Adrenal gland (tissue), 5 donors: ENCODE results near the gene APCDD1L.

Experiments
- CTCF ChIP-seq, 6 experiments: fragments of 450-650 bp in 4 of 6; fragments of 200-600 bp in 2 of 6; sonication (generic) in 1 of 6; IDR thresholded peaks; 1 replicate in 5 of 6; 2 replicates in 1 of 6; pipeline versions ENCODE4 v1.5.1 to v1.8.0; 2016 to 2021; ENCODE audit warnings: antibody characterized with exemption in 6 of 6, mild to moderate bottlenecking in 2 of 6, moderate library complexity in 1 of 6
- POLR2A ChIP-seq, 2 donors: fragments of 450-650 bp; IDR thresholded peaks; one replicate each; pipeline ENCODE4 v1.6.1; 2017; ENCODE audit warnings: antibody characterized with exemption in 2 of 2, mild to moderate bottlenecking in 2 of 2, moderate library complexity in 1 of 2
- donor health status: DM: no; HTN: no; CAD: no.

- TF ChIP-seq POLR2A (IDR thresholded peaks at IDR 0.05) (no peak), CTCF (IDR thresholded peaks at IDR 0.05) (no peak)
These were observed 38.0 kb upstream of the APCDD1L start for GRCh38 chr20:58553166-58553696.
